HepG2 (cell line): ENCODE results near the gene CYB561. TPM values are rescaled to one million over a fixed set of nuclear protein-coding genes. Genes with fewer than 3 reads are reported as not detected.
A peak's percentile ranks its signal among the peaks of the same experiment; 100 is the strongest.

ENCODE experiments used
- ATAC-seq: fragments of 200-7000 bp; cut with Tn5 transposase; 3 replicates; pipeline ENCODE4 v1.9.1; 2020; ENCODE audit warnings: mild to moderate bottlenecking, moderate library complexity
- BruUV-seq: library from RNA; stranded (reverse); fragments of 400-500 nt; replicated peaks from 2 replicates; lab custom pipeline; 2021; lab: Mats Ljungman, UMichigan
- CTCF ChIA-PET: fragments of 300-600 bp; formaldehyde crosslinking; extraction: SDS; loops from one replicate; lab custom pipeline; 2021; ENCODE audit warnings: low total read pairs, inconsistent platforms, low intra/inter-chr PET ratio; lab: Yijun Ruan, JAX
- POLR2A ChIA-PET: fragments of 350-600 bp; sonication (Branson Sonifier 250); formaldehyde crosslinking; loops from one replicate; lab custom pipeline; 2020; ENCODE audit warnings: antibody characterized with exemption, inconsistent platforms; lab: Yijun Ruan, JAX
- DNase-seq: peaks from one replicate; pipeline ENCODE4 v3.0.0-alpha.2; 2015; ENCODE audit warnings: low spot score
- FAIRE-seq: peaks from 3 replicates; lab custom pipeline; 2011; peaks lifted over from hg19 to GRCh38; lab: Jason Lieb, UNC
- H2AFZ ChIP-seq: one replicate; pipeline ENCODE4 v1.6.1; 2011; ENCODE audit warnings: low read length, inconsistent platforms
- H3K27ac ChIP-seq: fragments of 300-600 bp; 3 replicates; pipeline ENCODE4 v1.8.0; 2011; ENCODE audit warnings: mixed run types, mild to moderate bottlenecking, mixed read lengths, low read length, inconsistent platforms; ENCODE audit not compliant: insufficient read depth; ENCODE audit errors: extremely low read length
- H3K27me3 ChIP-seq, 2 experiments: fragments of 200-600 bp in 1 of 2; 2 replicates in 1 of 2; 3 replicates in 1 of 2; pipeline versions ENCODE4 v1.6.0 to v1.8.0; 2011; ENCODE audit warnings: low read length in 2 of 2, mild to moderate bottlenecking in 2 of 2, moderate library complexity in 2 of 2, inconsistent platforms in 1 of 2; ENCODE audit not compliant: insufficient read depth in 2 of 2, control insufficient read depth in 1 of 2
- H3K36me3 ChIP-seq, 2 experiments: fragments of 200-600 bp in 1 of 2; replicated peaks in 1 of 2; 2 replicates in 1 of 2; 3 replicates in 1 of 2; pipeline versions ENCODE4 v1.5.1 to v1.8.0; 2011; ENCODE audit warnings: low read length in 2 of 2, inconsistent platforms in 1 of 2; ENCODE audit not compliant: insufficient read depth in 2 of 2, control insufficient read depth in 1 of 2
- H3K4me1 ChIP-seq: 2 replicates; pipeline ENCODE4 v1.5.1; 2012; ENCODE audit warnings: low read length, inconsistent platforms; ENCODE audit not compliant: insufficient read depth
- H3K4me2 ChIP-seq: 2 replicates; pipeline ENCODE4 v1.6.0; 2011; ENCODE audit warnings: low read depth, low read length, inconsistent platforms
- H3K4me3 ChIP-seq, 3 experiments: fragments of 200-600 bp in 1 of 3; sonication (generic), shearing (Covaris generic) in 1 of 3; replicated peaks in 1 of 3; 2 replicates each; pipeline ENCODE4 v1.5.1; 2011 to 2016; ENCODE audit warnings: low read length in 3 of 3, inconsistent platforms in 2 of 3, low read depth in 2 of 3, mild to moderate bottlenecking in 2 of 3, control low read depth in 1 of 3, mixed read lengths in 1 of 3; ENCODE audit not compliant: insufficient read depth in 1 of 3
- H3K79me2 ChIP-seq: one replicate; pipeline ENCODE4 v1.6.1; 2011; ENCODE audit warnings: low read length, inconsistent platforms; ENCODE audit not compliant: insufficient read depth
- H3K9ac ChIP-seq: 2 replicates; pipeline ENCODE4 v1.6.0; 2011; ENCODE audit warnings: mild to moderate bottlenecking, low read depth, low read length, inconsistent platforms; ENCODE audit not compliant: insufficient read depth
- H3K9me3 ChIP-seq: 2 replicates; pipeline ENCODE4 v1.5.1; 2012; ENCODE audit warnings: mild to moderate bottlenecking, low read length
- H4K20me1 ChIP-seq: 2 replicates; pipeline ENCODE4 v1.6.0; 2011; ENCODE audit warnings: inconsistent platforms, mild to moderate bottlenecking, low read length, moderate library complexity; ENCODE audit not compliant: insufficient read depth
- HES4 ChIP-seq: sonication (generic); formaldehyde crosslinking; IDR thresholded peaks from 2 replicates; pipeline ENCODE4 v1.9.0; 2021; ENCODE audit warnings: mild to moderate bottlenecking, missing genetic modification reagents, borderline replicate concordance
- MAFG ChIP-seq: sonication (generic); formaldehyde crosslinking; IDR thresholded peaks from 2 replicates; pipeline ENCODE4 v1.5.1; 2020; ENCODE audit warnings: mild to moderate bottlenecking, missing genetic modification reagents
- ZC3H13 ChIP-seq: sonication (generic); formaldehyde crosslinking; IDR thresholded peaks from 2 replicates; pipeline ENCODE4 v1.8.1; 2023; ENCODE audit warnings: mild to moderate bottlenecking, missing genetic modification reagents, moderate library complexity
- ZNF501 ChIP-seq: sonication (generic); formaldehyde crosslinking; IDR thresholded peaks from 2 replicates; pipeline ENCODE4 v1.5.1; 2020; ENCODE audit warnings: mild to moderate bottlenecking, moderate library complexity, missing genetic modification reagents
- WGBS: methylation state at CpG from one replicate; pipeline ENCODE4 v1.1.6; 2017; ENCODE audit warnings: low lambda C conversion rate; 5-methylcytosine and 5-hydroxymethylcytosine counted together
- in situ Hi-C: cut with HindIII; loops from 2 replicates; pipeline ENCODE4 v1.10.0; 2017; ENCODE audit warnings: low pct_unique_long_range_greater_than_20kb; ENCODE audit not compliant: extremely low pct_ligation_motif_present
- intact Hi-C: fragments of 100-400 bp; cut with micrococcal nuclease; formaldehyde crosslinking; loops from one replicate; pipeline ENCODE4 v1.10.0; 2022; ENCODE audit not compliant: unreplicated experiment
- polyA plus RNA-seq, 8 experiments: library from polyadenylated mRNA; depleted of rRNA in 3 of 8; stranded (reverse) in 7 of 8; unstranded in 1 of 8; fragments of >200 nt; fragmentation: Illumina TruSeq in 4 of 8; extraction: Trizol in 4 of 8; gene quantifications; 2 replicates each; pipeline versions ENCODE4 v1.2.1 to v1.2.3, GENCODE V29; 2011 to 2016; ENCODE audit warnings: low read depth in 4 of 8, missing spikeins in 1 of 8, mixed read lengths in 1 of 8; ENCODE audit not compliant: insufficient read depth in 1 of 8
- total RNA-seq, 5 experiments: library from RNA; depleted of rRNA; stranded (reverse); fragments of >200 nt; fragmentation: Illumina TruSeq; extraction: Trizol; gene quantifications; 2 replicates each; pipeline ENCODE4 v1.2.3, GENCODE V29; 2016; ENCODE audit warnings: low read depth in 1 of 5
- TF ChIP-seq, protein P1 (sequence below): sonication (generic); formaldehyde crosslinking; IDR thresholded peaks from 2 replicates; pipeline ENCODE4 v1.5.0; 2020; ENCODE audit warnings: mild to moderate bottlenecking, missing genetic modification reagents, borderline replicate concordance
- TF ChIP-seq, protein P2 (sequence below): sonication (generic); formaldehyde crosslinking; conservative IDR thresholded peaks from 2 replicates; pipeline ENCODE4 v1.8.1; 2023; ENCODE audit warnings: missing genetic modification reagents

Gene CYB561
- total and polyA plus RNA-seq, 2 of the 13 experiments (the other 11 are each of a cell fraction or from before 2014, with no cell fraction given), result 1.5 to 6.7 TPM

DNA sequence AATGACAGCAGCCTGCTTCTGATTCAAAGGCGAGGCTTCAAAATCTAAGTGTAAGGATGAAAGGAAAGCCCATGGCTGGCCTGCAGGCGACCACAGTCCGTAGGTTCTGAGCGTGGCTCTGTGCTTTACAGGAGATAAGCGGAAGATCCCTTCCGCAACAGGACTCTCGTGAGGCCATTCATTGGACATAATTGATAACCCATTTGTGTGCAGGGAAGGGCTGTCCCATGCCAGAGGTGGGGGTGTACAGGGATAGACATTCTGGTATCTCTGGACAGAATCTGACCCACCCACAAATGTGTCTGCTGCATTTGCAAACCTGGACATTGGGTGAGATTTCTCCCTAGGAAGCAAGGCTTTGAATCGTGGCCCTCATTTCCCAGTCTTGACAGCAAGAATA lies 4.0 kb downstream of the CYB561 start:
- ATAC-seq, result no peak

DNA sequence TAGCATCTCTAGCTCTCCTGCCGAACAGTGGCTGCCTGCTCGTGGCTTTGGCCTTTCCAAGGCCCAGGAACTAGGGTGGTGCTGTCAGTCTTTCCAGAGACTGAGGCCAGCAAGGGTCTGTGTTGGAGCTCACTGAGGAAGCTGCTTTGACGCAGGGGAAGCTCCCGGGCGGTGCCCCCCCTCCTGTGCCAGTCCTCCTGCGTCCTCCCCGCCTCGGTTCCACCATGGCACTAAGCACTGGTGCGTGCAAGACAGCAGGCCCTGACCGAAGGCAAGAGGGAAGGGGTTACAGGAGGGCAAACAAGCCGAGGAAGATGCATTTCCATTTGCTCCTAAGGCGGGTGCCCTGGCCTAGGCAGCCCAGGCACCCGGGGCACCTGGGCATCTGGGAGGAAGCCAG lies 4.5 kb downstream of the CYB561 start:
- FAIRE-seq (no peak), ATAC-seq (no peak), DNase-seq (no peak)
- TF ChIP-seq, protein P1, sequence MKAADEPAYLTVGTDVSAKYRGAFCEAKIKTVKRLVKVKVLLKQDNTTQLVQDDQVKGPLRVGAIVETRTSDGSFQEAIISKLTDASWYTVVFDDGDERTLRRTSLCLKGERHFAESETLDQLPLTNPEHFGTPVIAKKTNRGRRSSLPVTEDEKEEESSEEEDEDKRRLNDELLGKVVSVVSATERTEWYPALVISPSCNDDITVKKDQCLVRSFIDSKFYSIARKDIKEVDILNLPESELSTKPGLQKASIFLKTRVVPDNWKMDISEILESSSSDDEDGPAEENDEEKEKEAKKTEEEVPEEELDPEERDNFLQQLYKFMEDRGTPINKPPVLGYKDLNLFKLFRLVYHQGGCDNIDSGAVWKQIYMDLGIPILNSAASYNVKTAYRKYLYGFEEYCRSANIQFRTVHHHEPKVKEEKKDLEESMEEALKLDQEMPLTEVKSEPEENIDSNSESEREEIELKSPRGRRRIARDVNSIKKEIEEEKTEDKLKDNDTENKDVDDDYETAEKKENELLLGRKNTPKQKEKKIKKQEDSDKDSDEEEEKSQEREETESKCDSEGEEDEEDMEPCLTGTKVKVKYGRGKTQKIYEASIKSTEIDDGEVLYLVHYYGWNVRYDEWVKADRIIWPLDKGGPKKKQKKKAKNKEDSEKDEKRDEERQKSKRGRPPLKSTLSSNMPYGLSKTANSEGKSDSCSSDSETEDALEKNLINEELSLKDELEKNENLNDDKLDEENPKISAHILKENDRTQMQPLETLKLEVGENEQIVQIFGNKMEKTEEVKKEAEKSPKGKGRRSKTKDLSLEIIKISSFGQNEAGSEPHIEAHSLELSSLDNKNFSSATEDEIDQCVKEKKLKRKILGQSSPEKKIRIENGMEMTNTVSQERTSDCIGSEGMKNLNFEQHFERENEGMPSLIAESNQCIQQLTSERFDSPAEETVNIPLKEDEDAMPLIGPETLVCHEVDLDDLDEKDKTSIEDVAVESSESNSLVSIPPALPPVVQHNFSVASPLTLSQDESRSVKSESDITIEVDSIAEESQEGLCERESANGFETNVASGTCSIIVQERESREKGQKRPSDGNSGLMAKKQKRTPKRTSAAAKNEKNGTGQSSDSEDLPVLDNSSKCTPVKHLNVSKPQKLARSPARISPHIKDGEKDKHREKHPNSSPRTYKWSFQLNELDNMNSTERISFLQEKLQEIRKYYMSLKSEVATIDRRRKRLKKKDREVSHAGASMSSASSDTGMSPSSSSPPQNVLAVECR, result no peak
- no peak for TF ChIP-seq MAFG
- Histone ChIP-seq H3K4me1 (peaks cover 14% of the 10 kb centered on the region), H3K36me3 (no peaks in the 10 kb centered on the region), H3K79me2 (no peaks in the 10 kb centered on the region), H2AFZ (no peak overlapping the region), H3K4me2 (no peak overlapping the region), H3K9me3 (no peaks in the 10 kb centered on the region), H3K4me3 (no peak overlapping the region), H3K9ac (no peak overlapping the region), H3K27ac (no peak overlapping the region), H4K20me1 (no peaks in the 10 kb centered on the region), H3K27me3 (peaks cover 1 to 27% of the 10 kb centered on the region in 2 experiments; a peak in 2 of 5 replicates)
- POLR2A ChIA-PET, result no interaction called here
- intact Hi-C loops (no loop called here), in situ Hi-C loops (no loop called here)
- CTCF ChIA-PET, result no interaction called here
- 59% methylated on average over 11 of the region's 13 CpGs for WGBS
- BruUV-seq, result no TSS peak

More for the DNA sequence above, 4.0 kb downstream of the CYB561 start:
- no peak overlapping the region for H3K4me2 ChIP-seq
- FAIRE-seq (no peak), DNase-seq (no peak)
- ChIA-PET POLR2A (interaction anchor here (0.7 kb wide), 1 partner anchor 180 kb away, joined by 3 read pairs; the partner anchor contains the start of gene MAP3K3), CTCF (no interaction called here)
- H3K9me3 ChIP-seq, result no peaks in the 10 kb centered on the region
- no peak overlapping the region for H3K9ac ChIP-seq
- in situ Hi-C loops (no loop called here), intact Hi-C loops (no loop called here)
- H3K4me3 ChIP-seq, result no peak overlapping the region
- 0 out of 2 replicates have a peak, but pooled peaks have one; percentile 38 for TF ChIP-seq ZNF501 (CRISPR knock-in tag)
- TF ChIP-seq ZC3H13 (CRISPR knock-in tag), result no peak
- TF ChIP-seq, protein P2, sequence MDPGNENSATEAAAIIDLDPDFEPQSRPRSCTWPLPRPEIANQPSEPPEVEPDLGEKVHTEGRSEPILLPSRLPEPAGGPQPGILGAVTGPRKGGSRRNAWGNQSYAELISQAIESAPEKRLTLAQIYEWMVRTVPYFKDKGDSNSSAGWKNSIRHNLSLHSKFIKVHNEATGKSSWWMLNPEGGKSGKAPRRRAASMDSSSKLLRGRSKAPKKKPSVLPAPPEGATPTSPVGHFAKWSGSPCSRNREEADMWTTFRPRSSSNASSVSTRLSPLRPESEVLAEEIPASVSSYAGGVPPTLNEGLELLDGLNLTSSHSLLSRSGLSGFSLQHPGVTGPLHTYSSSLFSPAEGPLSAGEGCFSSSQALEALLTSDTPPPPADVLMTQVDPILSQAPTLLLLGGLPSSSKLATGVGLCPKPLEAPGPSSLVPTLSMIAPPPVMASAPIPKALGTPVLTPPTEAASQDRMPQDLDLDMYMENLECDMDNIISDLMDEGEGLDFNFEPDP (CRISPR knock-in tag), result 0 out of 2 replicates have a peak, but pooled peaks have one; percentile 35
- TF ChIP-seq HES4 (CRISPR knock-in tag), result peak; percentile 42; the same call in 1 of the 2 replicates
- H3K4me1 ChIP-seq, result peaks cover 15% of the 10 kb centered on the region
- 56% methylated on average over 7 of the region's 8 CpGs for WGBS
- H2AFZ ChIP-seq, result no peak overlapping the region
- no peaks in the 10 kb centered on the region for H3K79me2 ChIP-seq
- no peaks in the 10 kb centered on the region for H4K20me1 ChIP-seq
- H3K27ac ChIP-seq, result no peak overlapping the region
- H3K36me3 ChIP-seq, result no peaks in the 10 kb centered on the region
- peaks cover 1 to 27% of the 10 kb centered on the region in 2 experiments; a peak in 2 of 5 replicates for H3K27me3 ChIP-seq
- BruUV-seq, result no TSS peak
